Inflammatory macrophage treated with lipopolysaccharide for 1 hour (primary cell): ENCODE measurements around the gene ALX4.

Experiments used
- DNase-seq, 2 donors: peaks; one replicate each; pipeline ENCODE4 v3.0.0-alpha.2; 2020 to 2022

Gene ALX4

GRCh38 chr11:44243086-44243485, 66.9 kb downstream of the ALX4 start:
- DNase-seq = no peak

GRCh38 chr11:44241851-44242250, 68.1 kb downstream of the ALX4 start:
- no peak for DNase-seq

- no peak for DNase-seq
These were observed 72.8 kb downstream of the ALX4 start for GRCh38 chr11:44237156-44237555.

- no peak for DNase-seq
These were observed 73.6 kb downstream of the ALX4 start for GRCh38 chr11:44236296-44236695.

- no peak for DNase-seq
These were observed 74.2 kb downstream of the ALX4 start for GRCh38 chr11:44235765-44236201.

- no peak for DNase-seq
These were observed 80.3 kb downstream of the ALX4 start for GRCh38 chr11:44229624-44230023.

GRCh38 chr11:44229098-44229497, 80.8 kb downstream of the ALX4 start:
- DNase-seq = no peak

- DNase-seq = no peak
These were observed 81.6 kb downstream of the ALX4 start for GRCh38 chr11:44228379-44228778.

- DNase-seq = no peak
These were observed 83.0 kb downstream of the ALX4 start for GRCh38 chr11:44226945-44227344.

GRCh38 chr11:44226490-44226889, 83.4 kb downstream of the ALX4 start:
- no peak for DNase-seq

GRCh38 chr11:44224867-44225501, 85.0 kb downstream of the ALX4 start:
- DNase-seq = no peak

GRCh38 chr11:44223238-44223637, 86.7 kb downstream of the ALX4 start:
- DNase-seq = no peak

- DNase-seq = no peak
These were observed 87.9 kb downstream of the ALX4 start for GRCh38 chr11:44221992-44222391.

- DNase-seq = no peak
These were observed 88.5 kb downstream of the ALX4 start for GRCh38 chr11:44221456-44221855.

GRCh38 chr11:44219830-44220796, 89.8 kb downstream of the ALX4 start:
- no peak for DNase-seq

GRCh38 chr11:44217432-44217831, 92.5 kb downstream of the ALX4 start:
- no peak for DNase-seq

- no peak for DNase-seq
These were observed 96.8 kb downstream of the ALX4 start for GRCh38 chr11:44213148-44213547.

GRCh38 chr11:44212128-44212527, 97.8 kb downstream of the ALX4 start:
- no peak for DNase-seq
